ENCODE measurements around the gene ALG14.
"Not testable (repeated sequence)": the region's sequence is repeated elsewhere in the genome, so short reads cannot be mapped to it uniquely, and the experiment has no call there.

The ALG14 gene

GRCh38 chr1:95086949-95087533 is 14.3 kb upstream of the ALG14 start:
- no peak for DNase-seq

DNA sequence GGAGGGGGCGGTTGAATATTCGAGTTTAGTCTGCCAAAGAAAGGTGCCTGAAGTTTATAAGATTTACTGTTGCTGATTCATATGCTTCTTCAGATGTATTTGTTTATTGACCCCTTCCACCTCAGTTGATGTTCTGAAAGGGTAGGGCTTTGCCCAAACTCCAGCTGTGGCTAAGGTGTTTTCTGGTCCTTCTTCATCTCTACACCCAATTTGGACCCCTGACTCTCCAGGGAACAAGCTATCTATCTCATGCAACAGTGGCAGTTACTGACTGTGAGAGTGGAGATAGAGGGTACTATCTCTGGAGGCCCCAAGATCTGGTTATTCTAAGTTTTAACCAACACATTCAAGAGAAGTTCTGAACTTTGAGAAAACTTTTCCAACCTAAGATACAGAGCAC is 12.6 kb upstream of the ALG14 start:
- no peak for DNase-seq

DNA sequence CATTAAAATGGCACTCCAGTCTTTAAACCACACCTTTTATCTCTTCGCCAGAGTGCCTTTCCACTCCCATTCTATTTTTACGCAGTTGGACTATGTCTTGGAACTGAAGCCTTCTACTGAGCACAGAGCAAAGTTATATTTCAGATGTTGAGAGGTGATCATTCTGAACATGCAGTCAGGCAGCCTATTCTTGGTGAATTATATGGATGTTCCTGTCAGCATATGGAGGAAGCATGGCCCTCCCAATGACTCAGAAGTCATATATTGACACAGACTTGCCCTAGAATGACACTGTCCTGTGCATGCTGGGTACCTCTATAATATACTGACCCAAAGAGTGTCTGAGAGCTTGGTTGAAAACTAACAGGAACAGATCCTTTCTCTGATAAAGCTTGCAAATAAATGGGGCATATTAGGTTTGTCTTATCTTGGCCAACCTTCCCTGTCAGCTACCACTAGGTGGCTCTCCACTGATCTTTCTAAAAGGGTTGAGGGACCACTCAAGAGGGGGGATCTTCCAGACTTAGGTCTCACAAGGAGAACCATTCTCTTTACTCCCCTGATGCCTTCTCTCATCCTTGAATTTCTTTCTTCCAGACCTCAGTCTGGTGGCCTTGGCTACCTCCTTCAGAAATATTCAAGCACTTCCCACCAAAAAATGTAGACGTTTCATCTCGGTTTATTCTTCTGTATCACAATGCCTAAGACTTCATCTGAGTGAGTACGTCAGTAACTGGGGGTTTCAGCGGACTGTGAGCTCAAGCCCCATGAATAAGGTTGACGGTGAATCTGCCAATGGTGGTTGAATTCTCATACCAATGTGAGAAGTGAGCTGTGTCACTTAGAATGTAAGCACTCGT is 11.8 kb upstream of the ALG14 start:
- DNase-seq, result peak in 1 of 5 experiments; percentile 34

DNA sequence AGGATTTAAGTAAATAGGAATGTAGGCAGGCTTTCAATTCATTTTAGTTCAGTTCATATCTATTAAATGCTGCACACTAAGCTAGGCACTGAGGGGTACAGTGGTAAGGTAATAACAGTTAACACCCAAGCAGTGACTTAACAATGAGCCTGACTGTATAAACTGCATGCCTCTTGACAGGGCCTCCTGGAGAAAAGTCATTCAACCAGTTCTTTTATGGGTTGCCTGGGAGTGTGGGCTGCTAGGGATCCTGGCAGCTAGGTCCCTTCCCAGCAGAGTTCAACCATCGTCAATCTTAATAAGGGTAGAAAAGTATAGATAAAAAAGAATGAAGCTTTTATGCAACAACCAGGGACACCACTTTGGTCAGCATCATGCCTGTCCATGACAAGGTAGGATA is 8.1 kb upstream of the ALG14 start:
- no peak for DNase-seq

DNA sequence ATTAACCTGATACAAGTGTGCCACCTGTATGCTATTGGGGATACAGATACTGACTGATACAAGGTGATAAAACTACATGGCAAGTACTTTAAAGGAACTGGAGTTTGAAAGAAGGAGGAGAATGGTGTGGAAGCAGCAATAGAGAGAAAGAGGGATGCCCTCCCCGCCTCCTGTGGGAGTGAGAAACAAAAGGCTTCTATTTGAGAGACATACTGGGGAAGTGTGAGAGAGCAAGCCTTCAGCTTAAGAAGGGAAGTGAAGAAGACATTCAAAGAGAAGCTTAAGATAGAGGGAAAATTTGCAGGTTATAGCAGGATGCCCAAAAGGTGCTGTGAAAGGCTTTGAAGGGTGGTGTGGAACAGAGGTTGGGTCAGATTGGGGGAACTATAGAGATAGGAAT is 7.7 kb upstream of the ALG14 start:
- DNase-seq, result no peak

GRCh38 chr1:95076034-95076433 is 3.3 kb upstream of the ALG14 start:
- no peak for DNase-seq

- no peak for DNase-seq
Observed at GRCh38 chr1:95073446-95073845, 695 bp upstream of the ALG14 start.

DNA sequence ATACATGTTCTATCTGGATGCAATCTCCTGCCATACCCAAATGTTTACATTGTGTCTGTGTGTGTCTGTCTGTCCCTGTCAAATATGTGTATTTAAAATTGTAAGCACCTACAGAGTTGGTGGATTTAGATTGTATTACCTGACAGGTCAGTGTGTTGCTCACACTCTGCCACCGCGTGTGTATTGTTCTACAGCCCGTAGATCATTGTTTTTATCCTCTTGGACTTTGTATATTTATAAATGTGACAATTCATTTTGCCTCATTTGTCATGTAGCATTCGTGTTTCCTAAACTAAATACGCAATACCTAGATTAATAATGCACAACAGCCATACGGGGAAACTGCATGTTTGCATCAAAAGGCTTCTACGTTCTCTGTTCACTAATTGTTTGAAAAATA is 634 bp downstream of the ALG14 start:
- peak in 1 of 5 experiments; percentile 11 for DNase-seq

DNA sequence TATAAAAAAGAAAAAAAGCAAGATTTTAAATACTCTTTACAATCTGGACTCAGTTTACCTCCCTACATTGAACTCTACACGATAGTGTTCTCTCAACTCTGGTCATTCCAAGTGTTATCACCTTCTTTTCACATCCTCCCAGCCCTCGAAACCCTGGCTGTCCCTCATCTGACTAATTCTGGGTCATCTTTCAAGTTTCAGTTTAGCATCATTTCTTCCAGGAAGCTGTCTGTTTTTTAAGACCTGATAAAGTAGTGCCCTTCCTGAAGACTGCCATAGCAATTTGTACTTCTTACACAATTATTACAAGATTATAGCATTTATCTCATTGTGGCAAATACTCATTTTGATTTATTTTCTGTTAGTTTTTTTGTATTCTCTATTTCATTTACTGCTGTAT is 1.2 kb downstream of the ALG14 start:
- peak in 1 of 5 experiments; percentile 23 for DNase-seq

- DNase-seq, result no peak
Observed at GRCh38 chr1:95069710-95070093, 3.0 kb downstream of the ALG14 start.

DNA sequence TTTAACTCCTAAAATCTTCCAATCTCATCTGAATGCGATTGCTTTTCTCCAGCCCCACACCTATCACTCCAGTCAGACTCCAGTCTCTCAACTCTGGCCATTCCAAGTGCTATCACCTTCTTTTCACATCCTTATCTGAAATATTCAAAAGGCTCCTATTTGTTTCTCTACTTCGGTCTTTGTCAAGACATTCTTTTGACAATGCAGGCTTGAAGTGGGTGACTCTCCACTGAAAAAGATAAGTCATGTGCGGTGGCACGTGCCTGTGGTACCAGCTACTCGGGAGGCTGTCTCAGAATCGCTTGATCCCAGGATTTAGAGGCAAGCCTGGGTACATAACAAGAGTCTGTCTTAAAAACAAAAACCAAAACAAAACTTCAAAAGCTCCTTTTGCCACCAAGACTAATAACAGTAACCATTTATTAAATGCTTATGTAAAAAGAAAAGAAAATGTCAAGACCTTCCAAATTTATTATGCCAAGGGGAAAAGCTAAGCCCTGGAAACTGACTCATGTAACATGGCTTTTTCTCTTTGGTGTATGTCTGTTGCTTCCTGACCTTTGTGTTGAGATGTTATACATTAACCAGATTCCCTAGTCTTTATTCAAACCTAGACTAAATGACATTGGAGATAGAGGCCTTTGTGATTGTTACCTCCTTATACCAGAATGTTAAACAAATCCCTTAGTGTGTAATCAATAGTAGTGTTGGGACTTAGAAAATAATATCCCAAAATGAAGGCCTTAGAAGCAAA is 3.6 kb downstream of the ALG14 start:
- no peak for DNase-seq

DNA sequence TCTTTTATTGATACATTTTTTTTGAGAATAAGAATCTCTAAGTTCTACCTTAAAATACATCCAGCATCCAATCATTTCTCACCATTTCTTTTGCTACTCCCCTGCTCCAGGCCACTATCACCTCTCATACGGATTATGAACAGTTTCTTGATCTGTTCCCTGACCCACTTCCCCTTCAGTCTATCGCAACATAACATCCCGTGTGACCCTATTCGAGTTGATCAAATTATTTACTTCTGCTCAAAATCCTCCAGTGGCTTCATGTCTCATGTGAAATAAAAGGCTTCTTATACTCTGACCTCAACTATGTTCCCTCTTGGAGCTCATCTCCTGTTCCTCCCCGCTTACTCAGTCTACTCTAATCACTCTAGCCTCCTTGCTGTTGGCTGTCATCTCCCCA is 5.2 kb downstream of the ALG14 start:
- no peak for DNase-seq

DNA sequence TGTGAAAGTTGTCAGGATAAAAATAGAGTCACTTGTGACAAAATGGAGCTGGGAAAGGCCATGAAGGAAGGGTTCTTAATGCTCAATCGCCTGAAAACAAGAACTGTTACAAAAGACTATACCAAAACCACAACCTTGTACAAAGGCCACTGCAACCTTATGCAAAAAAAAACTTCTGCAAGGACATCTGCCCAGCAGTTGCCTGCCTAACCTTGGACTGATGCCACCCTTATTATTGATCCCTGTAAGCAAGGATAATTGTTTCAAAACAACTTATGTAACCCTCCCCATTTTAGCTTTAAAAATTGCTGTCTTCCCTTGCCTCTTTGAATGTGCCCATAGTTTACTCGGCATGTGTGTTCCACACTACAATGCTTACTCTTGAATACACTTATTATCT is 5.7 kb downstream of the ALG14 start:
- DNase-seq, result no peak

DNA sequence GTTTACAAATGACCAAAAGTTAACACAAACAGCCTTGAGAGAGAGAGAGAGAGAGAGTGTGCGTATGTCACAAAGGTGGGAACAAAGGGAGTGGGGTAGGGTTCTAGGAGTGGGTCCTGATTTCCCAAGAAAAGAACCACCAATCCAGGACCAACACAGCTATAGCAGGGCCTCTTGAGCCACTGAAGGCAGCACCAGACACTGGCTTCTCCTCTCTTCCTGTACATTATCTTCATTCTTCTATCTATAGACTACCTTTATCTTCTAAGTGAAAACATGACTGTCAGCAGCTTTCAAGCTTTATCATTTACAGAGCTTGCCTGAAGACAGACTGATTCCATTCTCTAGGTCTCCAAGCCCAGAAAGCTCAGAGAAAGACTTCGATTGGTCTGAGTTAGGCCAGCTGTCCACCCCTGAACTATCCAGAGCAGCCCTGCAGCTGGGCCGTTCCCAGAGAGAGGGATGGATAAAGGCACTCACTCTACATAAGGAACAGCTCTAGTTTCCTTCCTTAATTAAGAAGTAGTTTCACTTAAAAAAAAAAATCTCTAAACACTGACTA is 11.2 kb downstream of the ALG14 start:
- no peak for DNase-seq

- DNase-seq, result no peak
Observed at GRCh38 chr1:95058974-95059373, 13.8 kb downstream of the ALG14 start.

DNA sequence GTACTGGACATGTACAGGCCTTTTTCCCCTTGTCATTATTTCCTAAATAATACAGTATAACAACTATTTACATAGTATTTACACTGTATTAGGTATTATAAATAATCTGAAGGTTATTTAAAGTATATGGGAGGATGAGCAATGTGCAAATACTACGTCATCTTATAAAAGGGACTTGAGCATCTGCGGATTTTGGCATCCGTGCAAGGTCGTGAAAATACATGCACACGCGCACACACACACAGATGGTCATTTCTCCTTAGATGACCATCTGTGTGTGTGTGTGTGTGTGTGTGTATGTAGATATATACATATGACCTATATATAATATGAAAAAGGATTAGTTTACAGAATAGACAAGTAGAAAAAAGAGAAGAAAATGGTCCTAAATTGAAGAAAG is 15.4 kb downstream of the ALG14 start:
- DNase-seq, result no peak

- DNase-seq, result no peak
Observed at GRCh38 chr1:95049935-95050334, 22.8 kb downstream of the ALG14 start.

GRCh38 chr1:95048317-95048716 is 24.4 kb downstream of the ALG14 start:
- DNase-seq, result no peak

DNA sequence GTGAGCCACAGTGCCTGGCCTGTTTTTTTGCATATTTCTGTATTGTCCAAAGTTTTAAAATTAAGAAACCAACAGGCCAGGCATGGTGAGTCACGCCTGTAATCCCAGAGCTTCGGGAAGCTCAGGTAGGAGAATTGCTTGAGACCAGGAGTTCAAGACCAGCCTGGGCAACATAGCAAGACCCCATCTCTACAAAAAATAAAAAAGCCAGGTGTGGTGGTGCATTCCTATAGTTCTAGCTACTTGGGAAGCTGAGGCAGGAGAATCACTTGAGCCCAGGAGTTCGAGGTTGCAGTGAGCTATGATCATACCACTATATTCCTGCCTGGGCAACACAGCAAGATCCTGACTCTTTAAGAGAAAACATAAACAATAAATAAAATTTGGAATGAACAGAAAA is 25.1 kb downstream of the ALG14 start:
- not testable (repeated sequence) for DNase-seq

- DNase-seq, result no peak
Observed at GRCh38 chr1:95046359-95046758, 26.4 kb downstream of the ALG14 start.

DNA sequence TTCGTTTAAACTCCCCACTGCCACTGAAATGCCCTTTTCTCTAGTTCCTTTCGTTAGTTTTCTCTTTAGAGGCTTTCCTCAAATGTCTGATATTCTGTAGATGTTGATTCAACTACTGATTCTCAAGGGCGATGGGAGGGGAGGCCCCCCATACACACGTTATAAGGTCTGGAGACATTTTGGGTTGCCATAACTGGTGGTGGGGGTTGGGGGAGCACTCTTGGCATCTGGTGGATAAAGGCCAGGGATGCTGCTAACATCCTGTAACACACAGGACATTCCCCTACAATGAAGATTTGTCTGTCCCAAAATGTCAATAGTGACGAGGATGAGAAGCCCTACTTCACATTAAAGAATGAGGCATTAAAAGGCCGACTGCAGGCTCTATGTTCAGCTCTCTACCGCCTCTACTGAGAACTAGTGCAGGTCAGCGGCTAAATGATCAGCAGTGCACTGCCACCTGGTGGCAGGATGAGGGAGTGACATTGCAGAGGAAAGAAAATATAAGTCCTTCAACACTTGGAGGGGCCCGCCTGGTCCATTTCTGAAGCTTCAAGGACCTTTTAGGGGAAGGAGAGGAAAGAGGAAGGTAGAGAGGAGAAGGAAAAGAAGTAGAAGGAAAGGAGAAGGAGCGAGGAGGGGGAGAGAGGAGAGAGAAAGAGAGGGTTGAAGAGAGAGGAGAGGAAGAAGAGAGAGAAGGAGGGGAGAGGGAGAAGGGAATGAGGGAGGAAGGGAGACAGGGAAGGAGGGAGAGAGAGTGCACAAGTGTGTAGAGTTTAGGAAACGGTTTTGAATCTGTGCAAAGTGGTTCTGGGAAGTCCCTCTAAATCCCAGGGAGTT is 29.4 kb downstream of the ALG14 start:
- DNase-seq, result peak; percentile 34 to 79 (median 62)

GRCh38 chr1:95042286-95042685 is 30.5 kb downstream of the ALG14 start:
- DNase-seq, result no peak
